HEK293 (cell line): ENCODE measurements around the gene AGPAT4.

Source experiments
- CTCF ChIA-PET: fragments of 350-600 bp; formaldehyde crosslinking; extraction: SDS; loops from one replicate; lab custom pipeline; 2021; ENCODE audit warnings: antibody characterized with exemption; lab: Yijun Ruan, JAX
- POLR2A ChIA-PET: fragments of 300-600 bp; formaldehyde crosslinking; extraction: SDS; loops from one replicate; lab custom pipeline; 2020; ENCODE audit warnings: antibody characterized with exemption, inconsistent platforms; lab: Yijun Ruan, JAX
- H3K27ac ChIP-seq: fragments of 200-500 bp; sonication (Bioruptor generic); 2 replicates; pipeline ENCODE4 v1.5.1; 2014; ENCODE audit warnings: low read depth, low read length, control low read depth, inconsistent platforms; ENCODE audit errors: extremely low read depth
- H3K36me3 ChIP-seq, 2 experiments: fragments of 200-500 bp in 1 of 2; sonication (Bioruptor generic) in 1 of 2; 1 replicate in 1 of 2; 2 replicates in 1 of 2; pipeline ENCODE4 v1.5.1; 2014 to 2017; ENCODE audit warnings: inconsistent platforms in 2 of 2, low read length in 2 of 2; ENCODE audit not compliant: control insufficient read depth in 2 of 2, insufficient read depth in 1 of 2
- H3K4me1 ChIP-seq: fragments of 200-500 bp; sonication (Bioruptor generic); 2 replicates; pipeline ENCODE4 v1.5.1; 2014; ENCODE audit warnings: mild to moderate bottlenecking, low read length, inconsistent platforms; ENCODE audit not compliant: control insufficient read depth, insufficient read depth
- H3K4me3 ChIP-seq: 2 replicates; pipeline ENCODE4 v1.5.1; 2011; ENCODE audit warnings: low read depth, mild to moderate bottlenecking, control low read depth, low read length, moderate library complexity
- H3K9me3 ChIP-seq: fragments of 200-500 bp; sonication (Bioruptor generic); 2 replicates; pipeline ENCODE4 v1.5.1; 2014; ENCODE audit warnings: low read depth, low read length, inconsistent platforms; ENCODE audit not compliant: control insufficient read depth, insufficient read depth
- FEZF1 ChIP-seq: fragments of 450-650 bp; formaldehyde crosslinking; IDR thresholded peaks from 2 replicates; pipeline ENCODE4 v1.5.1; 2016; ENCODE audit warnings: missing biosample characterization, missing genetic modification characterization
- MZF1 ChIP-seq: fragments of 450-650 bp; formaldehyde crosslinking; IDR thresholded peaks from 2 replicates; pipeline ENCODE4 v1.5.1; 2017; ENCODE audit warnings: missing biosample characterization, missing genetic modification characterization, borderline replicate concordance
- SCRT2 ChIP-seq: fragments of 450-650 bp; formaldehyde crosslinking; IDR thresholded peaks from 2 replicates; pipeline ENCODE4 v1.5.1; 2016; ENCODE audit warnings: missing biosample characterization, missing genetic modification characterization
- ZFP37 ChIP-seq: fragments of 450-650 bp; formaldehyde crosslinking; IDR thresholded peaks from 2 replicates; pipeline ENCODE4 v1.5.1; 2016; ENCODE audit warnings: missing biosample characterization, missing genetic modification characterization
- ZNF184 ChIP-seq: fragments of 450-650 bp; IDR thresholded peaks from 2 replicates; pipeline ENCODE4 v1.5.1; 2018; ENCODE audit warnings: missing biosample characterization, mild to moderate bottlenecking, missing genetic modification characterization
- ZNF223 ChIP-seq: fragments of 450-650 bp; formaldehyde crosslinking; IDR thresholded peaks from 2 replicates; pipeline ENCODE4 v1.5.1; 2016; ENCODE audit warnings: missing biosample characterization, missing genetic modification characterization
- ZNF311 ChIP-seq: fragments of 450-650 bp; formaldehyde crosslinking; IDR thresholded peaks from 2 replicates; pipeline ENCODE4 v1.5.1; 2017; ENCODE audit warnings: missing biosample characterization, missing genetic modification characterization, borderline replicate concordance
- ZNF366 ChIP-seq: fragments of 450-650 bp; formaldehyde crosslinking; conservative IDR thresholded peaks from 2 replicates; pipeline ENCODE4 v1.5.1; 2016; ENCODE audit warnings: missing biosample characterization, missing genetic modification characterization
- ZNF843 ChIP-seq: fragments of 450-650 bp; formaldehyde crosslinking; IDR thresholded peaks from 2 replicates; pipeline ENCODE4 v1.5.1; 2016; ENCODE audit warnings: missing biosample characterization, missing genetic modification characterization
- ZXDB ChIP-seq: fragments of 450-650 bp; formaldehyde crosslinking; IDR thresholded peaks from 2 replicates; pipeline ENCODE4 v1.5.1; 2016; ENCODE audit warnings: missing biosample characterization, missing genetic modification characterization
- TF ChIP-seq, protein P1 (sequence below): fragments of 450-650 bp; IDR thresholded peaks from 2 replicates; pipeline ENCODE4 v1.5.1; 2018; ENCODE audit warnings: missing biosample characterization, missing genetic modification characterization
- TF ChIP-seq, protein P2 (sequence below): fragments of 450-650 bp; formaldehyde crosslinking; IDR thresholded peaks from 2 replicates; pipeline ENCODE4 v1.5.1; 2016; ENCODE audit warnings: missing biosample characterization, missing genetic modification characterization
- TF ChIP-seq, protein P3 (sequence below): fragments of 450-650 bp; formaldehyde crosslinking; IDR thresholded peaks from 2 replicates; pipeline ENCODE4 v1.5.1; 2016; ENCODE audit warnings: missing biosample characterization, missing genetic modification characterization
- TF ChIP-seq, protein P4 (sequence below): fragments of 450-650 bp; formaldehyde crosslinking; IDR thresholded peaks from 2 replicates; pipeline ENCODE4 v1.5.1; 2016; ENCODE audit warnings: missing biosample characterization, missing genetic modification characterization
- TF ChIP-seq, protein P5 (sequence below): fragments of 450-650 bp; formaldehyde crosslinking; conservative IDR thresholded peaks from 2 replicates; pipeline ENCODE4 v1.5.1; 2016; ENCODE audit warnings: low read depth, missing biosample characterization, missing genetic modification characterization
- TF ChIP-seq, protein P6 (sequence below): fragments of 450-650 bp; formaldehyde crosslinking; IDR thresholded peaks from 2 replicates; pipeline ENCODE4 v1.5.1; 2017; ENCODE audit warnings: missing biosample characterization, missing genetic modification characterization

AGPAT4 gene

DNA sequence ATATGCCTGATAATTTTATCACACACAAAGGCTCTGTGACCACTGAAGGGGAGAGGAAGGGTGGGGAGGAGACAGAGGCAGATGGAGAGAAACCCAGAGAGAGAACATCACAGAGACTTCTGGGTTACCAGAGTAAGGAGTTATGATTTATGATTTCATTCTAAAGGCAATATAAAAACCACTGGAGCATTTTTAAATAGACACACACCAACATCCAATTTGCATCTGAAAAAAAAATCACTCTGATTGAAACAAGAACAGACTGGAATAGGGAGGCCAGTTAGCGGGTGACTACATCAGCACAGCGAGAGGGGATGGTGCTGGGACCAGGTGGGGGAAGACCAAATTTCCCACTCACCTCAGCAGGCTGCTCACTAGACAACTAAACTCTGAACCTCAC lies 104.8 kb downstream of the AGPAT4 start (continued):
- no peak for TF ChIP-seq SCRT2 (tag by site-specific recombination)
- TF ChIP-seq, protein P1, sequence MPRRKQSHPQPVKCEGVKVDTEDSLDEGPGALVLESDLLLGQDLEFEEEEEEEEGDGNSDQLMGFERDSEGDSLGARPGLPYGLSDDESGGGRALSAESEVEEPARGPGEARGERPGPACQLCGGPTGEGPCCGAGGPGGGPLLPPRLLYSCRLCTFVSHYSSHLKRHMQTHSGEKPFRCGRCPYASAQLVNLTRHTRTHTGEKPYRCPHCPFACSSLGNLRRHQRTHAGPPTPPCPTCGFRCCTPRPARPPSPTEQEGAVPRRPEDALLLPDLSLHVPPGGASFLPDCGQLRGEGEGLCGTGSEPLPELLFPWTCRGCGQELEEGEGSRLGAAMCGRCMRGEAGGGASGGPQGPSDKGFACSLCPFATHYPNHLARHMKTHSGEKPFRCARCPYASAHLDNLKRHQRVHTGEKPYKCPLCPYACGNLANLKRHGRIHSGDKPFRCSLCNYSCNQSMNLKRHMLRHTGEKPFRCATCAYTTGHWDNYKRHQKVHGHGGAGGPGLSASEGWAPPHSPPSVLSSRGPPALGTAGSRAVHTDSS (tag by site-specific recombination), result no peak
- no peak for TF ChIP-seq ZNF311
- TF ChIP-seq, all 188 proteins: peak for 0

DNA sequence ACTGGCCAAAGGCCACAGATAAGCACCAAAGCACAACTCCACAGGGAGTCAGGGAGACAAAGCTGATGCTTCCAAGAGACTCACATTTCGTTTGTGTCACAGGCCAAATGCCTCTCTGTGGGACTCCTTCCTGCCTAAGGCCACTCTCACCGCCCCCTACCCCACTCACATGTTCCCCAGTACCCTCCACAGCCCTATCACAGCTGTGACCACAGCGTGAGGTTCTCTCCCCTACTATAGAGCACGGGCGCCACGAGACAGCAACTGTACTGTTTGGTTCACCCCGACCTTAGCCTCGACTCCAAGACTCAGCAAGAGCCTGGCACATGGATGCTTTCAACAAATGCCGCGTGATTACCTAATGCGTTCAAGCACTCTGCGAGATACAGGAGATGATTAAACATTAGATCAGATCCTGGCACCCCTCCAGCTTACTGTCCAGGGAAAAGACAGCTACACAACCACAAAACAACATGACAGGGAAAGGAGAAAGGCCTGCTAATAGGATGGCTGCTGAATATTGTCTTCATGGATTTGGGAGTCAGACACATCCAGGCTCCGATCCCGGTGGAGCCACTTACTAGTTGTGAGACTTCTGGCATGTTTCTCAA lies 105.5 kb downstream of the AGPAT4 start:
- Histone ChIP-seq H3K4me3 (no peak overlapping the region), H3K9me3 (no peaks in the 10 kb centered on the region), H3K4me1 (peaks cover 3% of the 10 kb centered on the region; the same call in 1 of the 2 replicates), H3K36me3 (peaks cover 0 to 31% of the 10 kb centered on the region in 2 experiments; a peak in 1 of 3 replicates), H3K27ac (no peak overlapping the region)
- POLR2A ChIA-PET, result interaction anchor here (2.0 kb wide), 1 partner anchor 105 kb away, joined by 12 read pairs; the partner anchor contains the start of gene AGPAT4
- CTCF ChIA-PET, result interaction anchor here (1.0 to 1.4 kb wide), 3 partner anchors 202 to 205 kb away, joined by 3 to 6 read pairs (median 5); no protein-coding TSS in a partner anchor
- TF ChIP-seq, protein P2, sequence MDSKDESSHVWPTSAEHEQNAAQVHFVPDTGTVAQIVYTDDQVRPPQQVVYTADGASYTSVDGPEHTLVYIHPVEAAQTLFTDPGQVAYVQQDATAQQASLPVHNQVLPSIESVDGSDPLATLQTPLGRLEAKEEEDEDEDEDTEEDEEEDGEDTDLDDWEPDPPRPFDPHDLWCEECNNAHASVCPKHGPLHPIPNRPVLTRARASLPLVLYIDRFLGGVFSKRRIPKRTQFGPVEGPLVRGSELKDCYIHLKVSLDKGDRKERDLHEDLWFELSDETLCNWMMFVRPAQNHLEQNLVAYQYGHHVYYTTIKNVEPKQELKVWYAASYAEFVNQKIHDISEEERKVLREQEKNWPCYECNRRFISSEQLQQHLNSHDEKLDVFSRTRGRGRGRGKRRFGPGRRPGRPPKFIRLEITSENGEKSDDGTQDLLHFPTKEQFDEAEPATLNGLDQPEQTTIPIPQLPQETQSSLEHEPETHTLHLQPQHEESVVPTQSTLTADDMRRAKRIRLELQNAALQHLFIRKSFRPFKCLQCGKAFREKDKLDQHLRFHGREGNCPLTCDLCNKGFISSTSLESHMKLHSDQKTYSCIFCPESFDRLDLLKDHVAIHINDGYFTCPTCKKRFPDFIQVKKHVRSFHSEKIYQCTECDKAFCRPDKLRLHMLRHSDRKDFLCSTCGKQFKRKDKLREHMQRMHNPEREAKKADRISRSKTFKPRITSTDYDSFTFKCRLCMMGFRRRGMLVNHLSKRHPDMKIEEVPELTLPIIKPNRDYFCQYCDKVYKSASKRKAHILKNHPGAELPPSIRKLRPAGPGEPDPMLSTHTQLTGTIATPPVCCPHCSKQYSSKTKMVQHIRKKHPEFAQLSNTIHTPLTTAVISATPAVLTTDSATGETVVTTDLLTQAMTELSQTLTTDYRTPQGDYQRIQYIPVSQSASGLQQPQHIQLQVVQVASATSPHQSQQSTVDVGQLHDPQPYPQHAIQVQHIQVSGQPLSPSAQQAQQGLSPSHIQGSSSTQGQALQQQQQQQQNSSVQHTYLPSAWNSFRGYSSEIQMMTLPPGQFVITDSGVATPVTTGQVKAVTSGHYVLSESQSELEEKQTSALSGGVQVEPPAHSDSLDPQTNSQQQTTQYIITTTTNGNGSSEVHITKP, result peak; percentile 68
- TF ChIP-seq ZNF843 (tag by site-specific recombination), result peak; percentile 26; the same call in 1 of the 2 replicates
- TF ChIP-seq, protein P3, sequence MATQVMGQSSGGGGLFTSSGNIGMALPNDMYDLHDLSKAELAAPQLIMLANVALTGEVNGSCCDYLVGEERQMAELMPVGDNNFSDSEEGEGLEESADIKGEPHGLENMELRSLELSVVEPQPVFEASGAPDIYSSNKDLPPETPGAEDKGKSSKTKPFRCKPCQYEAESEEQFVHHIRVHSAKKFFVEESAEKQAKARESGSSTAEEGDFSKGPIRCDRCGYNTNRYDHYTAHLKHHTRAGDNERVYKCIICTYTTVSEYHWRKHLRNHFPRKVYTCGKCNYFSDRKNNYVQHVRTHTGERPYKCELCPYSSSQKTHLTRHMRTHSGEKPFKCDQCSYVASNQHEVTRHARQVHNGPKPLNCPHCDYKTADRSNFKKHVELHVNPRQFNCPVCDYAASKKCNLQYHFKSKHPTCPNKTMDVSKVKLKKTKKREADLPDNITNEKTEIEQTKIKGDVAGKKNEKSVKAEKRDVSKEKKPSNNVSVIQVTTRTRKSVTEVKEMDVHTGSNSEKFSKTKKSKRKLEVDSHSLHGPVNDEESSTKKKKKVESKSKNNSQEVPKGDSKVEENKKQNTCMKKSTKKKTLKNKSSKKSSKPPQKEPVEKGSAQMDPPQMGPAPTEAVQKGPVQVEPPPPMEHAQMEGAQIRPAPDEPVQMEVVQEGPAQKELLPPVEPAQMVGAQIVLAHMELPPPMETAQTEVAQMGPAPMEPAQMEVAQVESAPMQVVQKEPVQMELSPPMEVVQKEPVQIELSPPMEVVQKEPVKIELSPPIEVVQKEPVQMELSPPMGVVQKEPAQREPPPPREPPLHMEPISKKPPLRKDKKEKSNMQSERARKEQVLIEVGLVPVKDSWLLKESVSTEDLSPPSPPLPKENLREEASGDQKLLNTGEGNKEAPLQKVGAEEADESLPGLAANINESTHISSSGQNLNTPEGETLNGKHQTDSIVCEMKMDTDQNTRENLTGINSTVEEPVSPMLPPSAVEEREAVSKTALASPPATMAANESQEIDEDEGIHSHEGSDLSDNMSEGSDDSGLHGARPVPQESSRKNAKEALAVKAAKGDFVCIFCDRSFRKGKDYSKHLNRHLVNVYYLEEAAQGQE (tag by site-specific recombination), result peak; percentile 25; the same call in 1 of the 2 replicates
- peak; percentile 76; the same call in 1 of the 2 replicates for TF ChIP-seq ZFP37 (tag by site-specific recombination)
- TF ChIP-seq FEZF1 (tag by site-specific recombination), result peak; percentile 67
- TF ChIP-seq, protein P4, sequence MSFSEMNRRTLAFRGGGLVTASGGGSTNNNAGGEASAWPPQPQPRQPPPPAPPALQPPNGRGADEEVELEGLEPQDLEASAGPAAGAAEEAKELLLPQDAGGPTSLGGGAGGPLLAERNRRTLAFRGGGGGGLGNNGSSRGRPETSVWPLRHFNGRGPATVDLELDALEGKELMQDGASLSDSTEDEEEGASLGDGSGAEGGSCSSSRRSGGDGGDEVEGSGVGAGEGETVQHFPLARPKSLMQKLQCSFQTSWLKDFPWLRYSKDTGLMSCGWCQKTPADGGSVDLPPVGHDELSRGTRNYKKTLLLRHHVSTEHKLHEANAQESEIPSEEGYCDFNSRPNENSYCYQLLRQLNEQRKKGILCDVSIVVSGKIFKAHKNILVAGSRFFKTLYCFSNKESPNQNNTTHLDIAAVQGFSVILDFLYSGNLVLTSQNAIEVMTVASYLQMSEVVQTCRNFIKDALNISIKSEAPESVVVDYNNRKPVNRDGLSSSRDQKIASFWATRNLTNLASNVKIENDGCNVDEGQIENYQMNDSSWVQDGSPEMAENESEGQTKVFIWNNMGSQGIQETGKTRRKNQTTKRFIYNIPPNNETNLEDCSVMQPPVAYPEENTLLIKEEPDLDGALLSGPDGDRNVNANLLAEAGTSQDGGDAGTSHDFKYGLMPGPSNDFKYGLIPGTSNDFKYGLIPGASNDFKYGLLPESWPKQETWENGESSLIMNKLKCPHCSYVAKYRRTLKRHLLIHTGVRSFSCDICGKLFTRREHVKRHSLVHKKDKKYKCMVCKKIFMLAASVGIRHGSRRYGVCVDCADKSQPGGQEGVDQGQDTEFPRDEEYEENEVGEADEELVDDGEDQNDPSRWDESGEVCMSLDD (tag by site-specific recombination), result 0 out of 2 replicates have a peak, but pooled peaks have one; percentile 39
- TF ChIP-seq, protein P5, sequence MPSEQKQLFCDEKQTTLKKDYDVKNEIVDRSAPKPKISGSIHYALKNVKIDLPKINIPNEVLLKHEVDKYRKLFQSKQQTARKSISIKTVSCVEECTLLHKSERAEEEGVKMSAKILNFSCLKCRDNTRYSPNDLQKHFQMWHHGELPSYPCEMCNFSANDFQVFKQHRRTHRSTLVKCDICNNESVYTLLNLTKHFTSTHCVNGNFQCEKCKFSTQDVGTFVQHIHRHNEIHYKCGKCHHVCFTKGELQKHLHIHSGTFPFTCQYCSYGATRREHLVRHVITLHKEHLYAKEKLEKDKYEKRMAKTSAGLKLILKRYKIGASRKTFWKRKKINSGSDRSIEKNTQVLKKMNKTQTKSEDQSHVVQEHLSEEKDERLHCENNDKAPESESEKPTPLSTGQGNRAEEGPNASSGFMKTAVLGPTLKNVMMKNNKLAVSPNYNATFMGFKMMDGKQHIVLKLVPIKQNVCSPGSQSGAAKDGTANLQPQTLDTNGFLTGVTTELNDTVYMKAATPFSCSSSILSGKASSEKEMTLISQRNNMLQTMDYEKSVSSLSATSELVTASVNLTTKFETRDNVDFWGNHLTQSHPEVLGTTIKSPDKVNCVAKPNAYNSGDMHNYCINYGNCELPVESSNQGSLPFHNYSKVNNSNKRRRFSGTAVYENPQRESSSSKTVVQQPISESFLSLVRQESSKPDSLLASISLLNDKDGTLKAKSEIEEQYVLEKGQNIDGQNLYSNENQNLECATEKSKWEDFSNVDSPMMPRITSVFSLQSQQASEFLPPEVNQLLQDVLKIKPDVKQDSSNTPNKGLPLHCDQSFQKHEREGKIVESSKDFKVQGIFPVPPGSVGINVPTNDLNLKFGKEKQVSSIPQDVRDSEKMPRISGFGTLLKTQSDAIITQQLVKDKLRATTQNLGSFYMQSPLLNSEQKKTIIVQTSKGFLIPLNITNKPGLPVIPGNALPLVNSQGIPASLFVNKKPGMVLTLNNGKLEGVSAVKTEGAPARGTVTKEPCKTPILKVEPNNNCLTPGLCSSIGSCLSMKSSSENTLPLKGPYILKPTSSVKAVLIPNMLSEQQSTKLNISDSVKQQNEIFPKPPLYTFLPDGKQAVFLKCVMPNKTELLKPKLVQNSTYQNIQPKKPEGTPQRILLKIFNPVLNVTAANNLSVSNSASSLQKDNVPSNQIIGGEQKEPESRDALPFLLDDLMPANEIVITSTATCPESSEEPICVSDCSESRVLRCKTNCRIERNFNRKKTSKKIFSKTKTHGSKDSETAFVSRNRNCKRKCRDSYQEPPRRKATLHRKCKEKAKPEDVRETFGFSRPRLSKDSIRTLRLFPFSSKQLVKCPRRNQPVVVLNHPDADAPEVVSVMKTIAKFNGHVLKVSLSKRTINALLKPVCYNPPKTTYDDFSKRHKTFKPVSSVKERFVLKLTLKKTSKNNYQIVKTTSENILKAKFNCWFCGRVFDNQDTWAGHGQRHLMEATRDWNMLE (tag by site-specific recombination), result peak; percentile 37; the same call in 1 of the 2 replicates
- peak; percentile 67; the same call in 1 of the 2 replicates for TF ChIP-seq ZXDB (tag by site-specific recombination)
- peak; percentile 78 for TF ChIP-seq ZNF366
- TF ChIP-seq MZF1 (tag by site-specific recombination), result no peak
- no peak for TF ChIP-seq ZNF223 (tag by site-specific recombination)
- 0 out of 2 replicates have a peak, but pooled peaks have one; percentile 10 for TF ChIP-seq ZNF184 (tag by site-specific recombination)
- TF ChIP-seq, protein P6, sequence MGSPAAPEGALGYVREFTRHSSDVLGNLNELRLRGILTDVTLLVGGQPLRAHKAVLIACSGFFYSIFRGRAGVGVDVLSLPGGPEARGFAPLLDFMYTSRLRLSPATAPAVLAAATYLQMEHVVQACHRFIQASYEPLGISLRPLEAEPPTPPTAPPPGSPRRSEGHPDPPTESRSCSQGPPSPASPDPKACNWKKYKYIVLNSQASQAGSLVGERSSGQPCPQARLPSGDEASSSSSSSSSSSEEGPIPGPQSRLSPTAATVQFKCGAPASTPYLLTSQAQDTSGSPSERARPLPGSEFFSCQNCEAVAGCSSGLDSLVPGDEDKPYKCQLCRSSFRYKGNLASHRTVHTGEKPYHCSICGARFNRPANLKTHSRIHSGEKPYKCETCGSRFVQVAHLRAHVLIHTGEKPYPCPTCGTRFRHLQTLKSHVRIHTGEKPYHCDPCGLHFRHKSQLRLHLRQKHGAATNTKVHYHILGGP (tag by site-specific recombination), result peak; percentile 14; the same call in 1 of the 2 replicates
